Epithelial cell of proximal tubule (primary cell): ENCODE data around the gene TMEM95. TPM values are rescaled to one million over a fixed set of nuclear protein-coding genes. Genes with fewer than 3 reads are reported as not detected.
A peak's percentile ranks its signal among the peaks of the same experiment; 100 is the strongest.

ENCODE experiments used
- DNase-seq: peaks from one replicate; pipeline ENCODE4 v3.0.0-alpha.2; 2011; ENCODE audit warnings: low read depth
- H3K4me3 ChIP-seq: 2 replicates; pipeline ENCODE4 v1.5.1; 2011; ENCODE audit warnings: low read depth, mild to moderate bottlenecking, low read length
- total RNA-seq: library from RNA; depleted of rRNA; stranded (reverse); fragments of >200 nt; gene quantifications from 2 replicates; pipeline ENCODE4 v1.2.3, GENCODE V29; 2015
- TF ChIP-seq, protein P1 (sequence below): conservative IDR thresholded peaks from 2 replicates; pipeline ENCODE4 v1.5.1; 2012; ENCODE audit warnings: low read depth, mild to moderate bottlenecking, low read length

TMEM95 gene
- total RNA-seq, 1 donor from 2014 or later = not detected

GRCh38 chr17:7317161-7317803 is 37.7 kb upstream of the TMEM95 start:
- DNase-seq = no peak
- TF ChIP-seq, protein P1, sequence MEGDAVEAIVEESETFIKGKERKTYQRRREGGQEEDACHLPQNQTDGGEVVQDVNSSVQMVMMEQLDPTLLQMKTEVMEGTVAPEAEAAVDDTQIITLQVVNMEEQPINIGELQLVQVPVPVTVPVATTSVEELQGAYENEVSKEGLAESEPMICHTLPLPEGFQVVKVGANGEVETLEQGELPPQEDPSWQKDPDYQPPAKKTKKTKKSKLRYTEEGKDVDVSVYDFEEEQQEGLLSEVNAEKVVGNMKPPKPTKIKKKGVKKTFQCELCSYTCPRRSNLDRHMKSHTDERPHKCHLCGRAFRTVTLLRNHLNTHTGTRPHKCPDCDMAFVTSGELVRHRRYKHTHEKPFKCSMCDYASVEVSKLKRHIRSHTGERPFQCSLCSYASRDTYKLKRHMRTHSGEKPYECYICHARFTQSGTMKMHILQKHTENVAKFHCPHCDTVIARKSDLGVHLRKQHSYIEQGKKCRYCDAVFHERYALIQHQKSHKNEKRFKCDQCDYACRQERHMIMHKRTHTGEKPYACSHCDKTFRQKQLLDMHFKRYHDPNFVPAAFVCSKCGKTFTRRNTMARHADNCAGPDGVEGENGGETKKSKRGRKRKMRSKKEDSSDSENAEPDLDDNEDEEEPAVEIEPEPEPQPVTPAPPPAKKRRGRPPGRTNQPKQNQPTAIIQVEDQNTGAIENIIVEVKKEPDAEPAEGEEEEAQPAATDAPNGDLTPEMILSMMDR = no peak
- no peak overlapping the region for H3K4me3 ChIP-seq

- DNase-seq = no peak
- TF ChIP-seq, protein P1 = no peak
- no peak overlapping the region for H3K4me3 ChIP-seq
These were observed 36.7 kb upstream of the TMEM95 start for GRCh38 chr17:7318121-7318860.

GRCh38 chr17:7321466-7321865 is 33.5 kb upstream of the TMEM95 start:
- no peak overlapping the region for H3K4me3 ChIP-seq
- no peak for DNase-seq
- TF ChIP-seq, protein P1 = no peak

GRCh38 chr17:7322520-7323194 is 32.3 kb upstream of the TMEM95 start:
- DNase-seq = no peak
- TF ChIP-seq, protein P1 = no peak
- H3K4me3 ChIP-seq = no peak overlapping the region

GRCh38 chr17:7323731-7324437 is 31.1 kb upstream of the TMEM95 start:
- H3K4me3 ChIP-seq = no peak overlapping the region
- TF ChIP-seq, protein P1 = peak; percentile 63
- no peak for DNase-seq

DNA sequence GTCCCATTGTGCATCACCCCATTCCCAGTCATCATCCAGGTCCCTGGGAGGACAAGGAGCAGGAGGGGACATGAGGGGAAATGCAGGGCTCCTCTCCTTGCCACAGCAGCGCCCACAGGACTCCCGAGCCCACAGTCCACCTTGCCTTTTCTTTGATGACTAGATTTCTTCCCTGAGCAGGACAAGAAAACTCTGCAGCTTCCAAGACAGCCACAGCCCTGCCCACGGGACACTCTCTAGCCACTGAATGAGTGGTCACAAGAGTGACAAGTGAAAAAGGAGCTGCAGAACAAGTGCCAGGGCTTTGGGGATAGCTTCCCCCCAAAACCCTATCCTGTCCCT is 30.5 kb upstream of the TMEM95 start:
- TF ChIP-seq, protein P1 = no peak
- no peak for DNase-seq
- H3K4me3 ChIP-seq = no peak overlapping the region
